ENCODE results near the gene PRAMEF12.
"Not testable (repeated sequence)": the region's sequence is repeated elsewhere in the genome, so short reads cannot be mapped to it uniquely, and the experiment has no call there.

PRAMEF12 gene

DNA sequence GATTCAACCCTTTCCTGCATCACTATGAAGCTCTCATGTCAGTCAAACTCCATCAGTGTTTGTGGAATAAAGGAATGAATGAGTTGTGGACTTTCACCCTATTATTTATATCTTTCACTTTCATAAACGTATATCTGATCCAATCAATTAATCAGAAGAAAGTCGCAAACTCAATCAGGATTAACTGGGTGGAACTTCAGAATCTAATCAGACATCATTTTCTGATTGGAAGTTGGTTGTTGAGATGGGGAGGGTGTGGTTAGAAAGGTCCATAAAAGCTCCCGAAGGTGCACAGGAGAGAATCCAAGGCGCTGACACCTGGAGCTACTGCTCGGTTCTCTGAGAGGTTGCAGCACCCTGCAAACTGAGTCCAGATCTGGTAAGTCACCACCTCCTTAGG, at the start of gene PRAMEF12:
TSS of gene PRAMEF12 (plus strand) at position 301 of the 400 bp plus-strand sequence. CDS start 1,130 bp downstream, outside the sequence.
- no peak for DNase-seq

DNA sequence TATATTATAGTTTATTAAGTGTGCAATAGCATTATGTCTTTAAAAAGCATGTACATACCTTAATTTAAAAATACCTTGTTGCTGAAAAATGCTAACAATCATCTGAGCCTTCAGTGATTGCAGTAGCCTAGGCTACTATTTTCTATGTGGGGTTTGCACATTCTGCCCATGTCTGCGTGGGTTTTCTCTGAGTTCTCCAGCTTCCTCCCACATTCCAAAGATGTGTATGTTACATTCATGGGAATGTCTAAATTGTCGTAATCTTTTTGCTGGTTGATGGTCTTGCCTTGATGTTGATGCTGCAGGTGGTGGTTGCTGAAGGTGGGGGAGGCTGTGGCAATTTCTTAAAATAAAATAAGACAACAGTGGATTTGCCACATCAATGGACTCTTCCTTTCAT, 45.1 kb upstream of the PRAMEF12 start:
- no peak for DNase-seq

DNA sequence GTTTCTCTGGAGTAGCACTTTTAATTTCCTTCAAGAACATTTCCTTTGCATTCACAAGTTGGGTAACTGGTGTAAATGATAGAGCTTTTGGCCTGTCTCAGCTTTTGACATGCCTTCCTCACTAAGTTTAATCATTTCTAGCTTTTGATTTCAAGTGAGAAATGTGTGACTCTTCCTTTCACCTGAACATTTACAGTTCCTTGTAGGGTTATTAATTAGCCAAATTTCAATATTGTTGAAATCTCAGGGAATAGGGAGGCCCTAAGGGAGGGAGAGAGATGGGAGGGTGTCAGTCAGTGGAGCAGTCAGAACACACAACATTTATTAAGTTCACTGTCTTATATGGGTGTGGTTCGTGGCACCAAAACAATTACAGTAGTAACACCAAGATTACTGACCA, 43.4 kb upstream of the PRAMEF12 start:
- DNase-seq = no peak

DNA sequence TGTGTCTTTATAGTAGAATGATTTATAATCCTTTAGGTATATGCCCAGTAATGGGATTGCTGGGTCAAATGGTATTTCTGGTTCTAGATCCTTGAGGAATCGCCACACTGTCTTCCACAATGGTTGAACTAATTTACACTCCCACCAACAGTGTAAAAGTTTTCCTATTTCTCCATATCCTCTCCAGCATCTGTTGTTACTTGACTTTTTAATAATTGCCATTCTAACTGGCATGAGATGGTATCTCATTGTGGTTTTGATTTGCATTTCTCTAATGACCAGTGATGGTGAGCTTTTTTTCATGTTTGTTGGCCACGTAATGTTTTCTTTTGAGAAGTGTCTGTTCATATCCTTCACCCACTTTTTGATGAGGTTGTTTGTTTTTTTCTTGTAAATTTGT, 42.5 kb upstream of the PRAMEF12 start:
- DNase-seq = not testable (repeated sequence)

DNA sequence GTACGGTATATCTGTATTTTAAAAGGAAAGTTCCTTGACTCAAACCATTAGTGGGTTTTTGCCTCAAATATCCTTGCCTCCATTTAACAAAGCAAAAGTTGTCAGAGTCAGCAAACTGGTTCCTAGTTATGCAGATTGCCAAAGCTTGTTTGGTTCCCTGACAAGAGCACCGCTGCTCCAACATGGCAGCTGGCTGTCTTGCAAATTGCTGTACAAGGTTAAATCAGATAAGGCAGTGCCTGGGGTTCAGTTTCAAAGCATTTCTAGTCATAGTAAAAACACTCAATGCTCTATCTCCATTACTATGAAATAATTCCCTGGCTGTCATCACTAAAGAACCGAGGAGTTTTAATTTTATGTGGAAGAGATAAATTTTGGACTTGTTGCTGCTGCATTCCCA, 38.9 kb upstream of the PRAMEF12 start:
- DNase-seq = no peak

DNA sequence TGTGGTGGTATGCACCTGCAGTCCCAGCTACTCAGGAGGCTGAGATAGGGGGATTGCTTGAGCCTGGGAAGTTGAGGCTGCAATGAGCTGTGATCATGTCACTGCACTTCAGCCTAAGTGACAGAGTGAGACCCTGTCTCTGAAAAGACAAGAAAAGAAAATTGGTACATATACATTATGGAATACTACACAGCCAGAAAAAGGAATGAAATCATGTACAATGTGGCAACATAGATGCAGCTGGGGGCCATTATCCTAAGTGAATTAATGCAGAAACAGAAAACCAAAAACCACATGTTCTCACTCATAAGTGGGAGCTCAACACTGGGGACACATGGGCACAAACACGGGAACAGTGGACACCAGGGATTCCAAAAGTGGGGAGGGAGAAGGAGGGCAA, 34.6 kb upstream of the PRAMEF12 start:
- DNase-seq = no peak

DNA sequence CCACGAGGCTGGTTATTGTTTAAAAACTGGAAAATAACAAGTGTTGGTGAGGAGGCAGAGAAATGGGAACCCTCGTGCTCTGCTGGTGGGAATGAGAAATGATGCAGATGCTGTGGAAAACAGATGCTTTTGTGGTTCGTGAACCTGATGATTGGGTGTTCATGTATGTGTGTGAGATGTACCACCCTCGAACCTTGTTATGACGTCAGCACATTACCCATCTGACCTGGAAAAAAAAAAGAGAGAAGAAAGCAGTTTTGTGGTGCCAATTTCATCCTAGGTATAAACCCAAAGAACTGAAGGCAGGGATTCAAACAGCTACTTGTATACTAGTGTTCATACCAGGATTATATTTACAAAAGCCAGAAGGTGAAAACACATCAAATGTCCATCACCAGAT, 33.9 kb upstream of the PRAMEF12 start:
- no peak for DNase-seq

DNA sequence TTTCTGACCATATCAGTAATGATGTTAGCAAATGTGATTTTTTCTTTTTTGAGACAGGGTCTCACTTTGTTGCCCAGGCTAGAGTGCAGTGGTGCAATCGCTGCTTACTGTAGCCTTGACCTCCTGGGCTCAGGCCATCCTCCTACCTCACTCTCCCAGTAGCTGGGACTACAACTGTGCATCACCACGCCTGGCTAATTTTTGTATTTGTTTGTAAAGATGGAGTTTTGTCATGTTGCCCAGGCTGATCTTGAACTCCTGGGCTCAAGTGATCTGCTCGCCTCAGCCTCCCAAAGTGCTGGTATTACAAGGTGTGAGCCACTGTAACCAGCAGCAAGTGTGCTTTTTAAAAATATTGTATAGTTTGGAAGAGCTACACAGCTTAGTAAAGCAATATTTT, 31.6 kb upstream of the PRAMEF12 start:
- DNase-seq = no peak

DNA sequence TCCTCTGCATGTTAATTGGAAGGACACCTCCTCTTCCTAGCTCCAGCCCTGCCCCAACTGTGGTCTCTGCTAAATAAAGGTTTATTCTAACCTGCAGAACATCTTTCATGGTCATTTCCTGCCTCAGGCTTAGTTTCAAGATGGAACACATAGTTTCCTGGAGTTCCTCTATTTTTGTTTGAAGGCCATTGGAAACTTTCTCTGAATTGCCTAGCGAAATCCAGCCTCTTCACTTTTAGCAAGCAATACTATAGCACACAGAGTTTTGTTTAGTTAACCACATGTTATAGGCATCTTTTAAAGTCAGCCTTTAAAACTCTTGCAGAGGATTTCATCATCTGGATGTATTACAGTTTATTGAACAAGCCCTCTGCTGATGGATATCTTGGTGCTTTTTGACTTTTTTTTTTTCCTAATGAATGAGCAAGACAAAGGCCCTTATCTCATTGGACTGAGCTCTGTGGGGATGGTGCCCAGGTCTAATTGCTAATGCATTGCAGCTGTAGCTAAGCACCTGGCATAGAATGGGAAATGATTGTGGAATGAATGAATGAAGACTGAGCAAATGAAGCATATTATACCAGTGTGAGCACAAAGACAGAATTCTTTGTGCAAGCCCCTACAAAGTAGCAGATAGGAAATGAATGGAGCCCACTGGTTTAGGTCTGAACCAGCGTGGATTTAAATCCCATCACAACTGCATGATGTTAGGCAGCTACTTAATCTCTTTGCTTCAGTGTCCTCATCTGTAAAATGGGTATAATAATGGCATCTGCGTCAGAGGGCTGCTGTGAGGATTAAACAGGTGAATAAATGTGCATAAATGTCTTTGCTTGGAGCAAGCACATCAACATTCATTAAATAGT, 28.2 kb upstream of the PRAMEF12 start:
- DNase-seq = no peak

DNA sequence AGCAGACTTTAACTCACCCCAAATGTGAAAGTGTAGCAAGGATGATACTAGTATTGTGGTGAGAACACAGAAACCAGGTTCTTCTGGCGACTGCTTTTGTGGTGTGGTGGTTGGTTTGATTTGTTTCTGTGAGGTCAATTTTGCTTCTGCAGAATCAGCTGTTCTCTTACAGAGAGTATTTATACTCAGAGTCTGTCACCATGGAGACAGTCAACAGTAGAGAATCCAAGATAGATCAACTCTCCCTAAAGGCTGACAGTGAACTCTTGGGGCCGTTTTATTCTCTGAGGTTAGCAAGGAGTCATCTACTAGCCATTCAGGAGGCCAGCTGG, 27.6 kb upstream of the PRAMEF12 start, which contains the start of gene CFAP107:
TSS of gene CFAP107 (plus strand) at position 209 of the 332 bp plus-strand sequence. CDS start 231 bp downstream, outside the sequence.
- DNase-seq = no peak

DNA sequence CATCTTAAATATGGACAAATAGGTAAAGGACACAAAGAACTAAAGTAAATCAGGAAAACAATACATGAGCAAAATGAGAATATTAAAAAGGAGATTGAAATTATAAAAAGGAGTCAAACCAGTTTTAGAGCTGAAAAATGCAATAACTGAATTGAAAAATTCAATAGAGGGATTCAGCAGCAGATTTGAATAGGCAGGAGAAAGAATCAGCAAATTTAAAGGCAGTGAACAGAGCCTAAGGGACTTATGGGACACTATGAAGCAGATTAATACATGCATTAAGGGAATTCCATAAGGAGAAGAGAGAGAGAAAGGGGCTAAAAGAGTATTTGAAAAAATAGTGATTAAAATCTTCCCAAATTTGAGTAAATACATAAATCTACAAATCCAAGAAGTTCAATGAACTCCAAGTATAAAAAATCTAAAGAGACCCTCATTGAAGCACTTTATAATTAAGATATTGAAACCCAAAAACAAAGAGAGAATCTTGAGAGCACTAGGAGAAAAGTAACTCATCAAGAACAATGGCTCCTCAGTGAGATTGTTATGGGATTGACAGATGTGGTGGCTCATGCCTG, 24.7 kb upstream of the PRAMEF12 start:
- no peak for DNase-seq

DNA sequence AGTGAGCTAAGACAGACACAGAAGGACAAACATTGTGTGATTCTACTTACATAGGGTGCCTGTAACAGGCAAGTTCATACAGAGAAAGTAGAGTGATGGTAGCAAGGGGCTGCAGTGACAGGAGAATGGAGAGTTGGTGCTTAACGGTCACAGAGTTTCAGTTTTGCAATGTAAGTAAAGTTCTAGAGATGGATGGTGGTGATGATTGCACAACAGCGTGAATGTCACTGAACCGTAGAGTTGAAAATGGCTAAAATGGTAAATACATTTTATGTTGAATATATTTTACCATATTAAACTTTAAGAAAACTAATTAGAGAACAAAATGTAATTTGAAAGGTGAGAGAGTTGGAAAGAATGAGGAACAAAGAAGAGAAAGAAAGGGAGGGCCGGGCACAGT, 18.8 kb upstream of the PRAMEF12 start:
- no peak for DNase-seq

DNA sequence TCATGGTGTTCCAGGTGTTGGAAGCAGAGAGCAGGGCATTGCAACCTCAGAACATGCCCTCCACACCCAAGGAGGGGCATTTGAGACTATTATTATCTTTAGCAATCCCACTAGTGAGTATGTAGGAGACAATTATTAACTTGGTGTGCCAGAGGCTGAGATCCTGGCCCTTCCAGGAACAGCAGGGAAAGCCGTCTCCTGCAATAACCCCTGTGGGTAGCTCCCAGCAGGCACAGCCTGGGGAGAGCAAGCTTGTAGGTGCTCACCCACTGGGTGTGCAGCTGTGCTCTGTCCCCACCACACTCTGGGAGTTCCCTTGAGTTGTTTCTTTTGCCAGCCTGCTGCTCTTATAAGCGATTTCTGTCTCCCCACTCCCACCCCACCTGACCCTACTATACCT, 17.3 kb upstream of the PRAMEF12 start:
- DNase-seq = no peak

DNA sequence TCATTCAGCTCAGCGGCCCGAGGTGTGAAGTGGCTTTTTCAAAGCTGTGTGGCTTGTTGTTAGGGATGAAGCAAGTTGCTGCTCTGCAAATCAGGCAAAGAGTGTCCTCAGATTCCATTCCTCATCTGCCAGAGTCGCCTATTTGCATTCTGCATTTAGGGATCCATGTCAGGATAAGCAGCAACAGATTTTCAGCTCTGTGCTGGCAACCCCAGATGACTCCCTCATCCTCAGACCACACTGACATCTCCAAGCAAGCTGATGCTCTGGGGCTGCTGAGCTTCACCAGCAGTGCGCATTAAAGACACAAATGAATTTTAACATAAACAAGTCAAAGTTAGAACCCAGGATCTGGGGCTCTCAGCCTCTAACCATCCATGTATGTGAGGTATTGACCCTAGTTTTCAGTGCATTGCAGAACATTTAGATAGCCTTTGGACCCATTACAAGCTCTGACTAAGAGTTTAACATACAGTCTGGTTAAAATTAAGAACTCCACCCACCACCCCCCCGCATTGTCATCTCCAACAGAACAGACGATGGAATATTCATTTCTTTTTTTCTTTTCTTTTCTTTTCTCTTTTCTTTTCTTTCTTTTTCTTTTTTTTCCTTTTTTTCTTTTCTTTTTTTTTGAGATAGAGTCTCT, 16.6 kb upstream of the PRAMEF12 start:
- no peak for DNase-seq

DNA sequence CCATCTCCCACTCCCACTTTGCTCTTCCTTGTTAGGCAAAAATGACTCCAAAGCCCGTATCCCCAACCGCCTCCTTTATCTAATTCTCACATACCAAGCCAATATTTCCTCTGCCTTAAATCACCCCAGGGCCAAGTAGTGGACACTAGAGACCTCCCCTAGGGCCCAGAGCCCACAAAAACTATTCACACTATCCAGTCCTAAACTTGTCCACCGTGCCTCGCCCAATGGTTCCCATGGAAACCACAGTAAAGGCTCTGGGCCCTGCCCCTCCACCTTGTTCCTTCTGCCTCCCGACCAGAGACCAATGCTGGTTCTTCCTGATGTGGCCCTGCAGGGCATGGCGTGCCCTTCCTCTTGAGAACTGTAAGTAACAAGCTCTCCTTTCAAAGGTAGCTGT, 15.7 kb upstream of the PRAMEF12 start:
- DNase-seq = no peak

DNA sequence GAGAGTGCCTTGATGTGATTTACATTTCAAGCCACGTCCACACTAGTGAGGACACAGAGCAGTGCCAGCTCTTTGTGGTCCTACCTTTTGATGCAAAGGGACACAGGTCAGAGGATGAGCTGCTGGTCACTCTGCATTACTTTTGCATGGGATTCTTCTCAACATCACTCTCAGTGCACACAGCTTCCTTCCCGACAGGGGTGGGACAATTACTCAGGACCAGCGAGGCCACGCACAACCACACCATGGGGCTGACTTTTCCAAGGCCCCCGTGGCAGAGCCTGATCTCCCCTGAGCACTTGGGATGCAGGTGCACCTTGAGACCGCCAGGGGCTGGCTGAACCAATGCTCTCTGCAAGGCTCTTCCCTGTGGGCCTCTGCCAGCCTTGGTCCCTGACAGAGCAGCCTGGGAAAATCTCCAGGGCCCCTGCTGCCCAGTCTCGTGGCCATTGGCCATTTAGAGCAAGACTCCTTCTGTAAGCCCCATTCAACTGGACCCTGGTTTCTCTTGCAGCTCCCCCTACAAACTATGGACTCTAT, 13.2 kb upstream of the PRAMEF12 start:
- no peak for DNase-seq

DNA sequence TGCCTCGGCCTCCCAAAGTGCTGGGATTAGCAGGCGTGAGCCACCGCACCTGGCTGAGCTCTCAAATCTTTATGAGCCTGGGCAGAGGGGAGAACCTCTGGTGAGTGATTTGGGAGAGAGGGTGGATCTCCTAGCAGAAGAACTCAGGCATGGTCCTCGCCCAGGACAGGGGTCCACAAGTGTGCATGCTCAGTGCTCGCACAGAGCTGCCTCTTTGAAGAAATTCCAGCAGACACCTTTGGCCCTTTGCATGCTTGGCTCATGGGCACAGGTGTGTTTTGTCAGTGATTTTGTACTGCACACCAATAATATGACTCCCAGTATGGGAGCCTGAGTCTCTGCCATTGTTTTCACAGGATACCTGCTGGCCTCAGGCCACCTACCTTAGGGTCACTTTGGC, 11.8 kb upstream of the PRAMEF12 start:
- DNase-seq = no peak

DNA sequence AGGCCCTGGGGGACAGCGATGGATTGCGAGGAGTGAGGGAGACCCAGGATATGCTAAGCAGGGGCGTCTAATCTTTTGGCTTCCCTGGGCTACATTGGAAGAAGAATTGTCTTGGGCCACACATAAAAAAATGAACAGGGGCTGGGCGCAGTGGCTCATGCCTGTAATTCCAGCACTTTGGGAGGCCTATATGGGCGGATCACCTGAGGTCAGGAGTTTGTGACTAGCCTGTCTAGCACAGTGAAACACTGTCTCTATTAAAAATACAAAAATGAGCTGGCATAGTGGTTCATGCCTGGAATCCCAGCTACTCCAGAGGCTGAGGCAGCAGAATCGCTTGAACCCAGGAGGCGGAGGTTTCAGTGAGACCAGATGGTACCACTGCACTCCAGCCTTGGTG, 10.8 kb upstream of the PRAMEF12 start:
- DNase-seq = no peak

DNA sequence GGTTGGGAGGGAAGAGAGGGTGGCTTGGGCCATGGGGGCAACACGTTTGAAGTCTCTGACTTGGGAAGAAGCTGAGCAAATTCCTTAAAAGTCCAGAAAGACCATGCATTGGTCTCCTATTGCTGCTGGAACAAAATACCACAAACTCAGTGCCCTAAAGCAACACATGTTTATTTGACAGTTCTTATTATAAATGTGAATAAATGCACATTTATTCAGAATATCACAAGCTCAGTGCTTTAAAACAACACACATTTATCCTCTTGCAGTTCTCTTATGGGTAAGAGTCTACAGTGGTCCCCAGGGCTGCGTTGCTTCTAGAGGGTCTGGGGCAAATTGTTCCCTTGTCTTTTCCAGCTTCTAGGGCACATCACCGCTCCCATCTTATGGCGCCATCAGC, 10.1 kb upstream of the PRAMEF12 start:
- DNase-seq = no peak

DNA sequence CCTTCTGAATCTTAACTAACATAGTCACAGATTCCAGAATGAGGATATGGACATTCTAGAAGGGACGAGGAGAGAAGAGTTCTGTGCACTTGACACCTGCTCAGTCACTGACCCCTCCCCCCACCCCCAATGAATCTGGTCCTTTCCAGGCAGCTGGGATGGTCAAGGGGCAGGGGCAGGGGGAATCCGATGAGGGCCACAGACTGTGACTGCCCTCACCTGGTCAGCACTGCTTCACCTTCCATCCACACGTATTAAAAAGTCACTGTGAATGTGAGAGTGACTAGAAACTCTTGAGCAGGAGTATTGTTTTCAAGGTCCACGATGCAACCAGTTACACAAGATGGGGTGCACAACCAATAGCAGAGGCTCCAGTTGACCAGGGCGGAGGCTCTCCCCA, 9.5 kb upstream of the PRAMEF12 start:
- no peak for DNase-seq

DNA sequence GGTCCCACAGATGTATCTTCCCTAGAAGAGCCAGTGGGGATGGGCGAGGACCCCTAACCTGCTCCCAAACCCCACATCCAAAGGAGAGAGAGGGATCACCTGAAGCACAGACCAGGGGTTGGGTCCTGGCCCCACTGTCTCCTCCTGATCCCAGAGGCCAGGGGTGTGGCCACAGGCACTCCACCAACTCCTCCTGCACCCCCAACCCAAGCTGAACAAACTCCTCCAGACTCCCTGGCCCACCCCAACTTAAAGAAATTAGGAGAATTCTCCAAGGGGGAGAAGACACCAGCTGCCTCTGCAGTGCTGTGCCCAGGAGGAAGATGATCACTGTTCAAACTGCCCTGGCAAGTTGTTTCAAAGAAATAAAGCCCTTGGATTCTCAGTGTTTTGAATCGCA, 4.5 kb upstream of the PRAMEF12 start:
- DNase-seq = no peak

DNA sequence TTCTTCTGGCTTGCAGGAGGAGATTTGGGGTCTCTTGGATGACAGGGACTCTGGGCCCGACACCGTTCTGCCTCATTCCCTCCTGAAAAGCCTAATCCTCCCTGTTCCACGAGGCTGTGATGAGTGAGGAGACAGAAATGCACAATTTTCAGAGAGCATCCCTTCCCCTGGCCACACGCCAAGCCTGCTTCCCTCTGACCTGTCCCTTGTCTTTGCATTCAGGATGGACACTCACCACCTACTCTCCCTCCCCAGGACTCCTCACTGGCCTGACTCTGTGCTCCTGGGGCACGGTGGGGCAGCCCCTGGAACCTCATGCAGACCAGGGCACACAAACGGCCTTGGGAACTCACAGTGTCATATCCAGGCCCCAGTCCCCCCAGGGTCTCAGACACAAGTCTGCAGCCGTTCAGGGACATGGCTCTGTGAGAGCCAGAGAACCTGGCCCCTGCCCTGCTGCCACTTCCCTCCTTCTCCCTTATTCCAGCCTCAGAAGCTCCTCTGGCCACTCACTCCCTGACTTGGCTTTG, 3.5 kb upstream of the PRAMEF12 start:
- DNase-seq = no peak

DNA sequence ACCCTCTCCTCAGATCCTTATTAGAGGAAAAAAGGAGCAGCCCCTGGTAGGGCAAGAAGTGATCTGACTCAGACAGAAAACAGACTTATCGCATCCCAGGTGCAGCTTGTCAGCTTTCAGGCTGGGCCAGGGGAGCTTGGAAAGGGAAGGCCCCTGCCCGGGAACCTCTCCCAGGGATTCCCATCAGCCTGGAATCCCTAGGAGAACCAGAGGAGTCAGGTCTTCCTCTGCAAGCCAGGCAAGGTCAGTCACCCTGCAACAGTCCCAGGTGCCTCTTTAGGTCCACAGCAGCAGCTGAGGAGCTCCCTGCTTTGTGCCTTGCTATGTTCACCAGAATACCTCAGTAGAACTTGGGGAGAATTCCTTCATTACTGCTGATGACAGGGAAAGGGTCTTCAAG, 2.9 kb upstream of the PRAMEF12 start:
- DNase-seq = no peak

DNA sequence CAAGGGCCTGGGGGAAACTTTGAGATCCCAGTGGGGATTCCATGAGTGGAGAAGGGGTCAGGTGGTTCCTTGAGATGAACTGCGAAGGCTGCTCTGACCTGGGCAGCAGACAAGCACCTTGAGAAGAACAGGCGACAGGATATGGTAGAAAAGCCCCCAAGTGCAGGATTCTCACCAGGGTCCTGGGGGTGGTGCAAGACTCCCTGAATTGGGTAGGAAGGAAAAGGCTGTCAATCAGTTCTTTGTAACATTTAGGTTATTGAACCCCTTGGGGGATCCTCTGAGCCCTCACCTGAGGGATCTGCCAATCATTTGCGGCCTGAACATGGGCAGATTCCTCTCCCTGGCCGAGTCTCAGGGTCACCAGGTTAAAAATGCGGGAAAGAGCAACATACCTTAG, 2.4 kb upstream of the PRAMEF12 start:
- no peak for DNase-seq

Data from NCI-H1436 (cell line).